OCI-M1 (cell line): ENCODE results near the gene DRICH1.
"Not testable (repeated sequence)": the region's sequence is repeated elsewhere in the genome, so short reads cannot be mapped to it uniquely, and the experiment has no call there.

ENCODE experiments used
- DNase-seq: peaks from one replicate; lab custom pipeline; 2025; lab: John Stamatoyannopoulos, UW

The DRICH1 gene

GRCh38 chr22:23632178-23632577 is at the start of gene DRICH1:
Gene DRICH1 (minus strand): TSS chr22:23632321. CDS start chr22:23632023, 298 bp downstream.
- DNase-seq, result no peak

GRCh38 chr22:23681026-23681809 is 49.1 kb upstream of the DRICH1 start:
- DNase-seq, result no peak

- DNase-seq, result no peak
Measured at GRCh38 chr22:23678133-23678532, 46.0 kb upstream of the DRICH1 start.

- no peak for DNase-seq
Measured at GRCh38 chr22:23677701-23677995, 45.5 kb upstream of the DRICH1 start.

- DNase-seq, result not testable (repeated sequence)
Measured at GRCh38 chr22:23676841-23677700, 45.0 kb upstream of the DRICH1 start.

- no peak for DNase-seq
Measured at GRCh38 chr22:23675502-23676415, 43.6 kb upstream of the DRICH1 start.

- not testable (repeated sequence) for DNase-seq
Measured at GRCh38 chr22:23674886-23675501, 42.9 kb upstream of the DRICH1 start.

- DNase-seq, result no peak
Measured at GRCh38 chr22:23673826-23674690, 41.9 kb upstream of the DRICH1 start.

- DNase-seq, result no peak
Measured at GRCh38 chr22:23673050-23673620, 41.0 kb upstream of the DRICH1 start.

- DNase-seq, result not testable (repeated sequence)
Measured at GRCh38 chr22:23672307-23673049, 40.4 kb upstream of the DRICH1 start.

GRCh38 chr22:23671387-23671786 is 39.3 kb upstream of the DRICH1 start:
- DNase-seq, result not testable (repeated sequence)

- DNase-seq, result no peak
Measured at GRCh38 chr22:23670378-23671295, 38.5 kb upstream of the DRICH1 start.

GRCh38 chr22:23660381-23660780 is 28.3 kb upstream of the DRICH1 start:
- not testable (repeated sequence) for DNase-seq

GRCh38 chr22:23657727-23658126 is 25.6 kb upstream of the DRICH1 start:
- no peak for DNase-seq

GRCh38 chr22:23655891-23656475 is 23.9 kb upstream of the DRICH1 start:
- no peak for DNase-seq

- no peak for DNase-seq
Measured at GRCh38 chr22:23652711-23653110, 20.6 kb upstream of the DRICH1 start.

- DNase-seq, result no peak
Measured at GRCh38 chr22:23652286-23652685, 20.2 kb upstream of the DRICH1 start.

GRCh38 chr22:23651676-23652075 is 19.6 kb upstream of the DRICH1 start:
- no peak for DNase-seq
